GM12865 (cell line): ENCODE data around the gene GIMD1.

ENCODE experiments used
- DNase-seq: peaks from one replicate; pipeline ENCODE4 v3.0.0; 2010; ENCODE audit warnings: low read depth
- H3K4me3 ChIP-seq: 2 replicates; pipeline ENCODE4 v1.5.1; 2011; ENCODE audit warnings: mild to moderate bottlenecking, low read depth, low read length, control low read depth
- CTCF ChIP-seq: IDR thresholded peaks from 2 replicates; pipeline ENCODE4 v1.5.1; 2011; ENCODE audit warnings: low read length, control low read depth, low read depth, inconsistent platforms; ENCODE audit not compliant: insufficient read depth; ENCODE audit errors: missing control alignments

Gene GIMD1

GRCh38 chr4:106351016-106351415 lies 17.6 kb downstream of the GIMD1 start:
- no peak for TF ChIP-seq CTCF
- no peak for DNase-seq
- no peak overlapping the region for H3K4me3 ChIP-seq

- no peak for TF ChIP-seq CTCF
- H3K4me3 ChIP-seq = no peak overlapping the region
- DNase-seq = no peak
These were observed 21.4 kb downstream of the GIMD1 start for GRCh38 chr4:106347167-106347566.

- no peak for TF ChIP-seq CTCF
These were observed 24.0 kb downstream of the GIMD1 start for GRCh38 chr4:106344647-106344970.

GRCh38 chr4:106343865-106344646 lies 24.5 kb downstream of the GIMD1 start:
- TF ChIP-seq CTCF = no peak
- no peak overlapping the region for H3K4me3 ChIP-seq
- no peak for DNase-seq

More at GRCh38 chr4:106344647-106344970, 24.0 kb downstream of the GIMD1 start:
- DNase-seq = no peak
- no peak overlapping the region for H3K4me3 ChIP-seq

- TF ChIP-seq CTCF = no peak
- DNase-seq = no peak
These were observed 27.8 kb downstream of the GIMD1 start for GRCh38 chr4:106340774-106341173.

GRCh38 chr4:106339431-106339830 lies 29.1 kb downstream of the GIMD1 start:
- no peak for DNase-seq
- no peak for TF ChIP-seq CTCF
- no peak overlapping the region for H3K4me3 ChIP-seq

More at GRCh38 chr4:106340774-106341173, 27.8 kb downstream of the GIMD1 start:
- H3K4me3 ChIP-seq = no peak overlapping the region

GRCh38 chr4:106338671-106339070 lies 29.9 kb downstream of the GIMD1 start:
- H3K4me3 ChIP-seq = no peak overlapping the region
- DNase-seq = no peak
- no peak for TF ChIP-seq CTCF
